NAMALWA (cell line): ENCODE results near the gene DUSP5.

ENCODE experiments used
- DNase-seq: peaks from one replicate; pipeline ENCODE4 v3.0.0-alpha.2; 2015; ENCODE audit warnings: low spot score

DUSP5 gene

GRCh38 chr10:110481919-110482318 is 15.8 kb upstream of the DUSP5 start:
- DNase-seq = no peak

DNA sequence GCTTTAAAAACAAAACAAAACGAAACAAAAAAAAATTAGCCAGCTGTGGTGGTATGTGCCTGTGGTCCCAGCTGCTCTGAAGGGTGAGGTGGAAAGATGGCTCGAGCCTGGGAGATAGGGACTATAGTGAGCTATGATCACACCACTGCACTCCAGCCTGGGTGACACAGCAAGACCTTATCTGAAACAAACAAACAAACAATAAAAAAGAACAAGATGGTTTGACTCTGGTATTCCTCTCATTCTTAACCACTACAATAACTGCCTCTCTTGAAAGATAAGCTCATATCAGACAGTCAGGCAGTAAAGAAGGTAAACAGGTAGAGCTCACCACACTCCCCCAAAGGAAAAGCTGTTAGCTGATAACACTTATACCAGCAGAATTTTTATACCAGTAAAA is 14.1 kb upstream of the DUSP5 start:
- no peak for DNase-seq

- no peak for DNase-seq
These were observed 12.2 kb upstream of the DUSP5 start for GRCh38 chr10:110485541-110485940.

DNA sequence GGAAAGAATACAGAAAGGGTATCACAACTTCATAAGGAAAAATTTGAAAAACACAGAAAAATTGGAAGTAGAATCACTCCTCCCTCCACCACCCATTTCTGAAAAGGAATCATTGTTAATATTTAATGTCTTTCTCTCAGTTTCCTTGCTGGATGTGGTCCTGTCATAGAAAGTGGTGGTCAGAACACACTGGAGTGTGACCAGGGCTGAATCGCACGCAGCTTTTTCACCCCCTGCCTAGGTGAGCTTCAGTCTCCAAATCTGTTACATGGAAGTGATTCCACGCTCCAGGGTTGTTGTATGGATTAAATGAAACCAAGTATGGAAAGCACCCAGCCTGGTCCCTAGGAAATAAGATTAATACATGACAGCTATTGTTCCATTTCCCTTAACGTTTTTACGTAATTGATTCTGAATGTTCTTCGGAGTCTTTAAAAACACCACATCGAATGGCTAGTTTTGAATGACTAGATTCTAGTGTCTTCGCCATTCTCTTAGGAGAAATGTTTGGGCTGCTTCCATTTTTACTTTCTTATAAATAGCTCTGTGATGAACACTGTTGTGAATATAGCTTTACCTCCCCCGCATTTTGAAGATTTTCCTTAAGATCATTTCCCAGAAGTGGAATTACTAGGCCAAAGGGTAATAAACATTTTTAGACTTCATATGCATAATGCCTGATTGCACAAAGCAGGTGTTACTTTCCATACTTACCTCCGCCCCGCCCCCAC is 10.9 kb upstream of the DUSP5 start:
- DNase-seq = no peak

GRCh38 chr10:110487411-110488331 is 10.0 kb upstream of the DUSP5 start:
- no peak for DNase-seq

- no peak for DNase-seq
These were observed 9.4 kb upstream of the DUSP5 start for GRCh38 chr10:110488332-110488681.

DNA sequence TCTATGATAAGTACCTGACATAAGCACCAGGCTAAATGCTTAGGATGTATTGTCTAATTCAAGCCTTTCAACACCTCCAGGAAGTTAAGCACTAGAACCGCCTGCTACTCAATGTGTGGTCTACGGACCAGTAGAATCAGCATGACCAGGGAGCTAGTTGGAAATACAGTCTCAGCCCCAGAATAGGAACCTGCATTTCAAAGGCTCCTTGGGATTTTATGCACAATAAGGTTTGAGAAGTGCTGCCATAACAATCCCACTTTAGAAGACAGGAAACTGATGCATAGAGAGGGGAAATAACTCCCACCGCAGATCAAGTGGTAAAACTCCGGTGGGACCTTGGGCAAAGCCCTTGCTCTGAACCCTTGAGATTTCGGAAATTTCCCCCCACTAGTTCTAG is 8.8 kb upstream of the DUSP5 start:
- DNase-seq = no peak

DNA sequence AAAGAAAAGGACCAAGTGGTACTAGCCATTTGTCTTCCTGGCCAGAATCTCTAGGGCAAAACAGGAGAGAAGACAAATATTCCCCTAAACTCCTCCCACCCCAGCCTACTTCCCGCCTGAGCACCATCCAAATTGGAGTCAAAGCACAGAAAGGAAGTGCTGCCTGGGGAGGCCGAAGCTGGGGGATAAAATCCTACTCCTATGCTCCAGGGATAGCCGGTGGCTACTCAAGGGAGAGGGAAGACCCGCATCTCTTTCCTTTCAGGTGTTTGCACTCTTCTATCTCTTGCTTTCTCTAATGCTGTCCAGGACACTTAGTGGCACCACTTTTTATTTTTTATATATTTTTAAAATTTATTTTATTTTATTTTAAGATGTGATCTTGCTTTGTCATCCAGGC is 7.1 kb upstream of the DUSP5 start:
- no peak for DNase-seq

GRCh38 chr10:110491346-110491745 is 6.4 kb upstream of the DUSP5 start:
- no peak for DNase-seq

DNA sequence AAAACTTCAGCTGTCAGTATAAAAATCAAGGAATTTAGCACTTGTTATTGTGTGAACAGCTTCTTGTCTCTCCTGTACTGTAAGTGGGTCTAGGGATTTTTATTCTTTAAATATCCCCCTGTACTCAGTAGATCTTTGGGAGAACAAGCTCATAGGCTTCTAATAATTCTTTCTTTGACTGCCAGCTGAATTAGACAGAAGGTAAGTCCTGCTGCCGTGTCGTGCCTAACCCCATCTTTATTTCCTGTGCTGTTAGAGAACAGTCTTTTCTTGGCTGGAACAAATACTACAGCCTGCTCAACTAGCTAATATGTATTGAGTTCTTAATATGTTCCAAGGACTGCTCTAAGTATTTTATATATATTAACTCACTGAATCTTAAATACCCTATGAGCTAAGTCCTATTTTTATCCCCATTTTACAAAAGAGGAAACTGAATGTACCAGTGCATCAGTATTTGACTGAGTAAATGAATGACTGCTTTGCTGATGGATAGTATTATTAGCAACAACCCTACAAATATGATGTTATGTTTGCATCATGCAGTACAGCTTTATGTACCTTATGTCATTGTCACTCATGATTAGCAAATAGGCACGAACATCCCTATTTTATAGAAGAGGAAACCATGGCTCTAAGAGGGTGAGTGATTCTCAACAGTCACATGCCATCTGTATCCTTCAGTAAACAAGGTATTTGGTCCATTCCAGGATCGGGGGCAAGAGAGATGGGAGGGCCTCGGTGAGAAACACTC is 5.5 kb upstream of the DUSP5 start:
- peak; percentile 39 for DNase-seq

- no peak for DNase-seq
These were observed 3.8 kb upstream of the DUSP5 start for GRCh38 chr10:110493832-110494426.

GRCh38 chr10:110494532-110494931 is 3.2 kb upstream of the DUSP5 start:
- no peak for DNase-seq

- no peak for DNase-seq
These were observed 1.8 kb upstream of the DUSP5 start for GRCh38 chr10:110495731-110496552.

GRCh38 chr10:110496553-110497437 is 912 bp upstream of the DUSP5 start:
- no peak for DNase-seq

DNA sequence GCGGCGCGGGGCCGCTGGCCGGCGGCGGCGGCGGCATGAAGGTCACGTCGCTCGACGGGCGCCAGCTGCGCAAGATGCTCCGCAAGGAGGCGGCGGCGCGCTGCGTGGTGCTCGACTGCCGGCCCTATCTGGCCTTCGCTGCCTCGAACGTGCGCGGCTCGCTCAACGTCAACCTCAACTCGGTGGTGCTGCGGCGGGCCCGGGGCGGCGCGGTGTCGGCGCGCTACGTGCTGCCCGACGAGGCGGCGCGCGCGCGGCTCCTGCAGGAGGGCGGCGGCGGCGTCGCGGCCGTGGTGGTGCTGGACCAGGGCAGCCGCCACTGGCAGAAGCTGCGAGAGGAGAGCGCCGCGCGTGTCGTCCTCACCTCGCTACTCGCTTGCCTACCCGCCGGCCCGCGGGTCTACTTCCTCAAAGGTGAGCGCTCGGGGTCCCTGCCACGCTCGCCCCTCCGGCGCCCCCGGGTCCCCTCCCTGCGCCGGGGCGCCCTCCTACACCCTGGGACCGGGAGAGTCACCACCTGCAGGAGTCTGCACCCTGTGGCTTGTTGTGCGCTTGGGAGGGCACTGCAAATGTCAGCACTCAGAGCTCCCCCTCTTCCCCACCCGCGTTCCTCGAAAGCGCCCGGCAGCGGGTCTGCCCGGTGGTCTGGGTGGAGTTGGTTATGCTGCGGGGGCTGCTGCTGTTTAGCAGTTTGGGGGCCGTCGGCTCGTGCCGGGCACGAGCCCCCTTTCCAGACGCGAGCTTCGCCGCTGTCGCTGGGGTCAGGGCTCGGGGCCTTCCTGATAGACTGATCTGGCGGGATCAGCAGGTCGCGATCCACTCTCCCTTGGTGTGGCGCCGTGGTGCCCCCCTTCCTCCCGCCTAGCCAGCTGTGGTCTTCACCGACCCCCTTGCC is 627 bp downstream of the DUSP5 start:
- DNase-seq = peak; percentile 51

DNA sequence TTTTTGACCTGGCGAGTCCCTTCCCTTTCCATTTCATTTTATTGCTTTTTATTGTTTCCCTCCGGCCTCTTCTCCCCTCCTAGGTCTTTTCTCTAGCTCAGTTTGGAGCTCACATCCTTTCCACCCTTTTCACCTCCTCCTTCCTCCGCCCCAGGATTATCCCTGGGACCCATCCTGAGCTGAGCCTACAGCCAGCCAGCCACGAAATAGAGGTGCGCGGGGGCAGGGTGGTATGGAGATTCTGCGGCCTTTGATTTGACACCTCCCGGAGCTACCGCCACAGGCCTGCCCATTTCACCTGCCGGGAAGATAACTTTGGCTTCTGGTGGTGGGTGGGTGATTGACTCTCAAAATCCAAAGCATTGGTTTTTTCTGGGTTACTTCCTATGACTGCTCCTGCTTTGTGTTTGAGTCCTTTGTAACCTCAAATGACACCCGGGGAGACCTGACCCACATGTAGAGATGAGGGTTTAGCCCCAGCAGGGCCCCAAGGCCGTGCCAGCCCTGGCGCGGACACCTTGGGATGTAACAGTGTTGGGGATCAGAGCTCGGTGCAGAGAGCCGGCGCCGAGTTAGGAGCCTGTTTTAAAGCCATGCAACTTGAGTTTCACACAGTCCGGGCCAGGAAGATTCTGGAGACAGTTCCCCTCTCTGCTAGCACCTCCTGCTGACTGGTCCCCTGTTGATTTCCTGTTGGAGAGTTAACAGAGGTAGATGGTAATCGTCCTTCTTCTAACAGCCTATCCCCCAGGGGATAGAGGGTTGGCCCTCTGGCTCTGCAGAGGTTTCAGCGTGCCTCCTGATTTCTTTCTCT is 1.5 kb downstream of the DUSP5 start:
- peak; percentile 62 for DNase-seq

DNA sequence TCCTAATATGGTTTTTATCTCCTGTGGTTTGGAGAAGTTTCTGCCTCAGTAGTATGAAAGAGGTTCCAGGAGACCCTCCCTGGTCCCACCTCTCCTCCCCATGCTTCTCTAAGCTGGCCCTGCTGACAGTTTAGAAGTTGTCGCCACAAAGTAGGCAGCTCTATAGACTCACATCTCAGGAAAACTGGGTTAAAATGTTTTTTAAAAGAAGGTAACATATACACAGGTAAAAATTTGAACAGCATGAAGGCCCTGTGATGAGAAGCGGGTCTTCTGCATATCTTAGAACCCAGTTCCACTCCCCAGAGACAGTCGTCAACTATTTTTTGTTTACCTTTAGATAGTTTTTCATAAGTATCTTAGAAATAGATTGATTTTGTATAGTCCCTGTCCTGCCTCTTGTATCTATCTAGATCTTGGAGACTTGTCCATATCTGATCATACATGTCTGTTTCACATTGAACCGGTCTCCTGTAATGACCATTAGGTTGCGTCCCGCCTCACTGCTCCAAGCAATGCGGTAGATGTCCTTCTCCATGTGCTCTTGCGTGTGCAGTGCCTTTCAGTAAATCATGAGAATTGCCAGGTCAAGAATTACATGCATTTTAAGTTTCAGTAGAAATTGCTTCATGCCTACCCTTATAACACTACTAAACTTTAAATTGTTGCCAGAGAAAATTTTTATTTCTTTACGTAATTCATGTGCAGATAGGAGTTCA is 2.2 kb downstream of the DUSP5 start:
- no peak for DNase-seq

- DNase-seq = no peak
These were observed 2.8 kb downstream of the DUSP5 start for GRCh38 chr10:110500515-110500905.
